IMR-90 (cell line): ENCODE data around the gene IL6. TPM values are rescaled to one million over a fixed set of nuclear protein-coding genes. Genes with fewer than 3 reads are reported as not detected.
A peak's percentile ranks its signal among the peaks of the same experiment; 100 is the strongest.

ENCODE experiments used
- ATAC-seq: fragments of 200-7000 bp; cut with Tn5 transposase; 2 replicates; pipeline ENCODE4 v1.9.1; 2020; ENCODE audit warnings: low read depth, mild to moderate bottlenecking, moderate library complexity
- BruUV-seq: library from RNA; stranded (reverse); fragments of 400-500 nt; replicated peaks from 2 replicates; lab custom pipeline; 2021; lab: Mats Ljungman, UMichigan
- CTCF ChIA-PET: fragments of 300-600 bp; formaldehyde crosslinking; extraction: SDS; loops from one replicate; lab custom pipeline; 2021; ENCODE audit warnings: antibody characterized with exemption; lab: Yijun Ruan, JAX
- POLR2A ChIA-PET: fragments of 300-600 bp; sonication (Branson Sonifier 250); formaldehyde crosslinking; loops from one replicate; lab custom pipeline; 2022; ENCODE audit warnings: antibody characterized with exemption; ENCODE audit not compliant: unreplicated experiment; lab: Charles Lee
- DNase-seq: peaks from one replicate; pipeline ENCODE4 v3.0.0; 2013
- H2AFZ ChIP-seq: replicated peaks from 2 replicates; pipeline ENCODE3; 2013; ENCODE audit warnings: low read length, mild to moderate bottlenecking; ENCODE audit not compliant: poor library complexity
- H2AK5ac ChIP-seq: 2 replicates; pipeline ENCODE4 v1.6.1; 2013; ENCODE audit warnings: low read depth, low read length, inconsistent platforms
- H2AK9ac ChIP-seq: replicated peaks from 2 replicates; pipeline ENCODE3; 2013; ENCODE audit warnings: mild to moderate bottlenecking, low read depth, low read length, moderate library complexity; ENCODE audit not compliant: poor library complexity
- H2BK120ac ChIP-seq: 2 replicates; pipeline ENCODE4 v1.6.1; 2013; ENCODE audit warnings: low read depth, low read length, inconsistent platforms
- H2BK15ac ChIP-seq: 3 replicates; pipeline ENCODE4 v1.6.1; 2013; ENCODE audit warnings: low read depth, low read length, inconsistent platforms
- H2BK20ac ChIP-seq: 2 replicates; pipeline ENCODE4 v1.6.1; 2013; ENCODE audit warnings: low read depth, mild to moderate bottlenecking, inconsistent platforms, low read length, moderate library complexity
- H2BK5ac ChIP-seq: 2 replicates; pipeline ENCODE4 v1.6.1; 2013; ENCODE audit warnings: mild to moderate bottlenecking, low read depth, low read length, inconsistent platforms; ENCODE audit not compliant: poor library complexity, severe bottlenecking
- H3K14ac ChIP-seq: replicated peaks from 2 replicates; pipeline ENCODE4 v1.6.1; 2013; ENCODE audit warnings: low read depth, low read length, inconsistent platforms
- H3K18ac ChIP-seq: 2 replicates; pipeline ENCODE4 v1.6.1; 2013; ENCODE audit warnings: low read depth, low read length, control low read depth
- H3K23ac ChIP-seq: 2 replicates; pipeline ENCODE4 v1.6.1; 2013; ENCODE audit warnings: low read depth, low read length, inconsistent platforms
- H3K27ac ChIP-seq: 2 replicates; pipeline ENCODE4 v1.5.1; 2013; ENCODE audit warnings: mild to moderate bottlenecking, control low read depth, low read length; ENCODE audit not compliant: insufficient read depth
- H3K27me3 ChIP-seq: 2 replicates; pipeline ENCODE4 v1.6.1; 2013; ENCODE audit warnings: low read length; ENCODE audit not compliant: control insufficient read depth, insufficient read depth
- H3K36me3 ChIP-seq: 2 replicates; pipeline ENCODE4 v1.6.1; 2013; ENCODE audit warnings: low read length, mixed read lengths; ENCODE audit not compliant: control insufficient read depth, insufficient read depth
- H3K4ac ChIP-seq: 2 replicates; pipeline ENCODE4 v1.6.1; 2013; ENCODE audit warnings: low read depth, low read length, inconsistent platforms
- H3K4me1 ChIP-seq: 2 replicates; pipeline ENCODE4 v1.6.1; 2013; ENCODE audit warnings: low read length, mixed read lengths; ENCODE audit not compliant: control insufficient read depth, insufficient read depth
- H3K4me2 ChIP-seq: 2 replicates; pipeline ENCODE4 v1.6.1; 2013; ENCODE audit warnings: low read depth, mild to moderate bottlenecking, control low read depth, low read length, moderate library complexity
- H3K4me3 ChIP-seq: 2 replicates; pipeline ENCODE4 v1.5.1; 2013; ENCODE audit warnings: low read depth, mild to moderate bottlenecking, control low read depth, low read length, moderate library complexity; ENCODE audit not compliant: insufficient read depth
- H3K56ac ChIP-seq: 2 replicates; pipeline ENCODE4 v1.6.1; 2013; ENCODE audit warnings: low read length, inconsistent platforms; ENCODE audit not compliant: insufficient read depth; ENCODE audit errors: extremely low read depth
- H3K79me1 ChIP-seq, 2 experiments: 2 replicates each; pipeline ENCODE4 v1.6.1; 2013; ENCODE audit warnings: low read length in 2 of 2, inconsistent platforms in 1 of 2, low read depth in 1 of 2
- H3K9ac ChIP-seq: 2 replicates; pipeline ENCODE4 v1.6.1; 2013; ENCODE audit warnings: low read depth, low read length, control low read depth
- H3K9me1 ChIP-seq: 2 replicates; pipeline ENCODE4 v1.6.1; 2013; ENCODE audit warnings: low read length, inconsistent platforms; ENCODE audit not compliant: insufficient read depth
- H3K9me3 ChIP-seq: 2 replicates; pipeline ENCODE4 v1.6.1; 2013; ENCODE audit warnings: low read length; ENCODE audit not compliant: control insufficient read depth, insufficient read depth
- H4K20me1 ChIP-seq: 2 replicates; pipeline ENCODE4 v1.6.1; 2013; ENCODE audit warnings: low read length, inconsistent platforms; ENCODE audit not compliant: insufficient read depth
- H4K5ac ChIP-seq: 2 replicates; pipeline ENCODE4 v1.6.1; 2013; ENCODE audit warnings: mild to moderate bottlenecking, low read depth, low read length, control low read depth
- H4K8ac ChIP-seq, 2 experiments: 2 replicates each; pipeline ENCODE4 v1.6.1; 2013; ENCODE audit warnings: low read depth in 2 of 2, low read length in 2 of 2, control low read depth in 1 of 2, inconsistent platforms in 1 of 2
- H4K91ac ChIP-seq: 2 replicates; pipeline ENCODE4 v1.6.1; 2013; ENCODE audit warnings: low read depth, low read length, inconsistent platforms; ENCODE audit not compliant: insufficient read depth
- BHLHE40 ChIP-seq: fragments of 150-350 bp; IDR thresholded peaks from 2 replicates; pipeline ENCODE4 v1.6.1; 2016; ENCODE audit warnings: mild to moderate bottlenecking, low read depth, low read length
- CEBPB ChIP-seq: IDR thresholded peaks from 2 replicates; pipeline ENCODE4 v1.6.1; 2012; ENCODE audit warnings: low read depth, low read length, improper control_type of control experiment
- CHD1 ChIP-seq: IDR thresholded peaks from 2 replicates; pipeline ENCODE4 v1.6.1; 2012; ENCODE audit warnings: low read depth, low read length, improper control_type of control experiment
- CTCF ChIP-seq: conservative IDR thresholded peaks from 2 replicates; pipeline ENCODE4 v1.5.1; 2012; ENCODE audit warnings: mild to moderate bottlenecking, low read depth, low read length, improper control_type of control experiment
- ELK1 ChIP-seq: fragments of 150-350 bp; IDR thresholded peaks from 2 replicates; pipeline ENCODE4 v1.6.1; 2016; ENCODE audit warnings: low read depth, mild to moderate bottlenecking, low read length, moderate library complexity, borderline replicate concordance
- FOS ChIP-seq: fragments of 150-350 bp; IDR thresholded peaks from 2 replicates; pipeline ENCODE4 v1.6.1; 2016; ENCODE audit warnings: low read depth, low read length
- MAFK ChIP-seq: IDR thresholded peaks from 2 replicates; pipeline ENCODE4 v1.6.1; 2012; ENCODE audit warnings: low read depth, low read length, improper control_type of control experiment
- MAZ ChIP-seq: IDR thresholded peaks from 2 replicates; pipeline ENCODE4 v1.6.1; 2012; ENCODE audit warnings: low read depth, mild to moderate bottlenecking, low read length, improper control_type of control experiment, moderate library complexity, borderline replicate concordance
- MXI1 ChIP-seq: IDR thresholded peaks from 2 replicates; pipeline ENCODE4 v1.6.1; 2012; ENCODE audit warnings: low read depth, mild to moderate bottlenecking, low read length, moderate library complexity, borderline replicate concordance
- NFE2L2 ChIP-seq: fragments of 150-350 bp; IDR thresholded peaks from 2 replicates; pipeline ENCODE4 v1.6.1; 2016; ENCODE audit warnings: low read depth, mild to moderate bottlenecking, low read length
- POLR2A ChIP-seq: IDR thresholded peaks from 2 replicates; pipeline ENCODE4 v1.6.1; 2012; ENCODE audit warnings: mild to moderate bottlenecking, low read depth, low read length
- RAD21 ChIP-seq: IDR thresholded peaks from 2 replicates; pipeline ENCODE4 v1.6.1; 2012; ENCODE audit warnings: low read length, improper control_type of control experiment
- RCOR1 ChIP-seq: IDR thresholded peaks from 2 replicates; pipeline ENCODE4 v1.6.1; 2012; ENCODE audit warnings: mild to moderate bottlenecking, low read length, improper control_type of control experiment; ENCODE audit not compliant: insufficient replicate concordance
- RFX5 ChIP-seq: IDR thresholded peaks from 2 replicates; pipeline ENCODE4 v1.8.0; 2012; ENCODE audit warnings: low read depth, mild to moderate bottlenecking, low read length, moderate library complexity
- SMC3 ChIP-seq: fragments of 150-350 bp; IDR thresholded peaks from 2 replicates; pipeline ENCODE4 v1.6.1; 2016; ENCODE audit warnings: low read depth, mild to moderate bottlenecking, antibody characterized with exemption, low read length, moderate library complexity
- USF2 ChIP-seq: fragments of 150-350 bp; IDR thresholded peaks from 2 replicates; pipeline ENCODE4 v1.6.1; 2017; ENCODE audit warnings: mild to moderate bottlenecking, antibody characterized with exemption, low read length, low read depth
- WGBS, 2 experiments: methylation state at CpG; one replicate each; pipeline versions ENCODE4 v1.1.5 to v1.1.7; 2013; ENCODE audit warnings: missing lambda C conversion rate in 2 of 2; ENCODE audit not compliant: insufficient read length in 1 of 2; ENCODE audit errors: extremely low coverage in 2 of 2; 5-methylcytosine and 5-hydroxymethylcytosine counted together
- dilution Hi-C: fragments of 300-500 bp; cut with HindIII; formaldehyde crosslinking; loops from one replicate; pipeline ENCODE4 v1.14.3; 2018; ENCODE audit warnings: low sequenced_read_pairs; ENCODE audit not compliant: unreplicated experiment
- in situ Hi-C: fragments of 300-500 bp; cut with MboI; formaldehyde crosslinking; loops from 3 replicates; pipeline ENCODE4 v1.14.3; 2019; ENCODE audit warnings: low sequenced_read_pairs, inconsistent platforms, mixed read lengths
- intact Hi-C: fragments of 100-400 bp; cut with micrococcal nuclease; formaldehyde crosslinking; loops from 2 replicates; pipeline ENCODE4 v1.10.0; 2022
- polyA plus RNA-seq, 3 experiments: library from polyadenylated mRNA; depleted of rRNA; stranded (reverse); fragments of >200 nt; gene quantifications; 2 replicates each; pipeline ENCODE4 v1.2.3, GENCODE V29; 2012; ENCODE audit warnings: low replicate concordance in 1 of 3
- total RNA-seq: library from RNA; depleted of rRNA; stranded (reverse); fragments of >200 nt; gene quantifications from 2 replicates; pipeline ENCODE4 v1.2.3, GENCODE V29; 2012

Gene IL6
- total and polyA plus RNA-seq, 2 of the 4 experiments (the other 2 are of a cell fraction) = 15.2 to 50.8 TPM

- Histone ChIP-seq H3K4me2 (no peak overlapping the region), H3K79me1 (no peaks in the 10 kb centered on the region), H2BK5ac (no peak overlapping the region), H3K4me3 (no peak overlapping the region), H2BK15ac (no peak overlapping the region), H2BK20ac (no peak overlapping the region), H4K91ac (no peak overlapping the region), H3K18ac (no peak overlapping the region), H3K56ac (no peak overlapping the region), H3K27me3 (no peaks in the 10 kb centered on the region), H2BK120ac (no peak overlapping the region), H4K8ac (no peak overlapping the region), H3K4me1 (peaks cover 7% of the 10 kb centered on the region; the same call in 1 of the 2 replicates), H3K9me3 (no peaks in the 10 kb centered on the region), H2AFZ (no peak overlapping the region), H3K4ac (0 out of 2 replicates have a peak overlapping the region, but pooled peaks have one; percentile 5), H3K27ac (no peak overlapping the region), H2AK9ac (no peak overlapping the region), H3K36me3 (no peaks in the 10 kb centered on the region), H4K20me1 (no peaks in the 10 kb centered on the region), H2AK5ac (peak overlapping the region; percentile 29), H3K14ac (0 out of 2 replicates have a peak overlapping the region, but pooled peaks have one; percentile 17), H3K9ac (no peak overlapping the region), H4K5ac (no peak overlapping the region), H3K9me1 (no peaks in the 10 kb centered on the region; the same call in 1 of the 2 replicates), H3K23ac (no peak overlapping the region)
- WGBS, 2 experiments = 20% methylated on average over 1 of the region's 5 CpGs; no CpG with 5 or more reads in 1 of the 2 experiments
- intact Hi-C loops (no loop called here), in situ Hi-C loops (no loop called here), dilution Hi-C loops (no loop called here)
- POLR2A ChIA-PET = no interaction called here
- ATAC-seq (no peak), DNase-seq (no peak)
- no TSS peak for BruUV-seq
- CTCF ChIA-PET = interaction anchor here (0.7 kb wide), 1 partner anchor 13 kb away, joined by 4 read pairs; no protein-coding TSS in a partner anchor
- TF ChIP-seq CHD1 (no peak), MAFK (no peak), RCOR1 (no peak), RFX5 (no peak), FOS (no peak), BHLHE40 (no peak), SMC3 (no peak), RAD21 (no peak), ELK1 (no peak), CTCF (no peak), NFE2L2 (no peak), MAZ (no peak), POLR2A (no peak), USF2 (no peak), CEBPB (no peak), MXI1 (no peak)
Measured at GRCh38 chr7:22680482-22680911, 46.5 kb upstream of the IL6 start.
